OCI-LY3 (cell line): ENCODE results near the gene DAND5.
A peak's percentile ranks its signal among the peaks of the same experiment; 100 is the strongest.

Experiments
- H2AFZ ChIP-seq: fragments of 200-600, 300-600 bp; shearing (Covaris generic); 2 replicates; pipeline ENCODE4 v1.6.0; 2014; ENCODE audit warnings: antibody characterized with exemption, low read depth, low read length
- H3K27ac ChIP-seq: fragments of 200-600, 300-600 bp; sonication (generic); 2 replicates; pipeline ENCODE4 v1.5.1; 2014; ENCODE audit warnings: mild to moderate bottlenecking, low read length, moderate library complexity, mixed read lengths
- H3K27me3 ChIP-seq: fragments of 200-600, 300-600 bp; sonication (generic); 2 replicates; pipeline ENCODE4 v1.6.1; 2014; ENCODE audit warnings: low read depth, low read length, mixed read lengths
- H3K36me3 ChIP-seq: fragments of 200-600, 300-600 bp; sonication (generic); replicated peaks from 2 replicates; pipeline ENCODE3; 2014; ENCODE audit warnings: low read depth, low read length, mixed read lengths
- H3K4me1 ChIP-seq: fragments of 300-600, 200-600 bp; sonication (generic); 2 replicates; pipeline ENCODE4 v1.6.1; 2014; ENCODE audit warnings: low read length, mixed read lengths
- H3K4me2 ChIP-seq: fragments of 200-600, 300-600 bp; sonication (generic); 2 replicates; pipeline ENCODE4 v1.6.1; 2014; ENCODE audit warnings: low read length, mixed read lengths
- H3K4me3 ChIP-seq: fragments of 300-600, 200-600 bp; sonication (generic); 2 replicates; pipeline ENCODE4 v1.5.1; 2014; ENCODE audit warnings: antibody characterized with exemption, mild to moderate bottlenecking, low read length, moderate library complexity
- H3K79me2 ChIP-seq: fragments of 300-600, 200-600 bp; shearing (Covaris generic); 2 replicates; pipeline ENCODE4 v1.6.1; 2014; ENCODE audit warnings: mild to moderate bottlenecking, low read length, mixed read lengths
- H3K9ac ChIP-seq: fragments of 300-600, 200-600 bp; shearing (Covaris generic); 2 replicates; pipeline ENCODE4 v1.6.0; 2014; ENCODE audit warnings: mild to moderate bottlenecking, low read length, moderate library complexity
- H3K9me3 ChIP-seq: fragments of 200-600, 300-600 bp; shearing (Covaris generic); 2 replicates; pipeline ENCODE4 v1.6.1; 2014; ENCODE audit warnings: low read length, mixed read lengths; ENCODE audit not compliant: insufficient read depth
- H4K20me1 ChIP-seq: fragments of 200-600, 300-600 bp; sonication (generic); 2 replicates; pipeline ENCODE4 v1.6.1; 2016; ENCODE audit warnings: low read length, mixed read lengths; ENCODE audit not compliant: insufficient read depth
- CTCF ChIP-seq: fragments of 200-600, 300-600 bp; sonication (generic); IDR thresholded peaks from 2 replicates; pipeline ENCODE4 v1.5.1; 2014; ENCODE audit warnings: antibody characterized with exemption, low read length, low read depth
- EZH2phosphoT487 ChIP-seq: fragments of 200-600 bp; shearing (Covaris generic); IDR thresholded peaks from 2 replicates; pipeline ENCODE4 v1.6.1; 2018; ENCODE audit warnings: antibody characterized with exemption, mixed run types, low read depth

The DAND5 gene

DNA sequence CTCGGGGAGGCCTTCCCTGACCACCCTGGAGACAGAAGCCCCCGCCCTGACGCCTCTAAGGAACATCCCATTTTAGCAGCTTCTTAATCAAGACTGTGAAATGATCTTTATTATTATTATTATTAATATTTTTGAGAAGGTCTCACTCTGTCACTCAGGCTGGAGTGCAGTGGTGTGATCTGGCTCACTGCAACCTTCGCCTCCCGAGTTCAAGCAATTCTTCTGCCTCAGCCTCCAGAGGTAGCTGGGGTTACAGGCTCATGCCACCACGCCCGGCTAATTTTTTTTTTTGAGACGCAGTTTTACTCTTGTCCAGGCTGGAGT, 3.6 kb upstream of the DAND5 start:
- Histone ChIP-seq H3K27ac (no peak overlapping the region), H3K9ac (peak overlapping the region; percentile 86)

DNA sequence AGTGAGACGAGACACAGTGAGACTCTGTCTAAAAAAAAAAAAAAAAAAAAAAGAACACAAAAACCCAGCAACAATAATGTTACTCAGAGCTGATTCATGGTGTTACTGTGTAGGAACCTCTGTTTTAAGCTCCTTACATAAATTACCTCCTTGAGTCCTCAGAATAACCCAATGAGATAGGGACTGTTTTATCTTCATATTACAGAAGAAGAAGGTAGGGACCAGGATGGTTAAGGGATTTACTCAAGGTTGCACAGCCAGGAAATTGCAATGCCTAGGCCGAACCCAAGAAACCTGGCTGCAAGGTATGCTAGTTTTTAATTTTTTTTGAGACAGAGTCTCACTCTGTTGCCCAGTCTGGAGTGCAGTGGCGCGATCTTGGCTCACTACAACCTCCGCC, 1.5 kb upstream of the DAND5 start:
- no peak overlapping the region for H3K9ac ChIP-seq
- H3K79me2 ChIP-seq, result no peaks in the 10 kb centered on the region
- H4K20me1 ChIP-seq, result no peaks in the 10 kb centered on the region
- no peak overlapping the region for H3K27ac ChIP-seq
- H3K4me3 ChIP-seq, result no peak overlapping the region
- H3K9me3 ChIP-seq, result no peaks in the 10 kb centered on the region
- no peak for TF ChIP-seq EZH2phosphoT487
- no peak for TF ChIP-seq CTCF
- no peaks in the 10 kb centered on the region for H3K27me3 ChIP-seq
- H3K4me2 ChIP-seq, result no peak overlapping the region
- no peaks in the 10 kb centered on the region for H3K36me3 ChIP-seq
- H3K4me1 ChIP-seq, result no peaks in the 10 kb centered on the region
- H2AFZ ChIP-seq, result no peak overlapping the region

More for the DNA sequence above, 3.6 kb upstream of the DAND5 start:
- Histone ChIP-seq H4K20me1 (no peaks in the 10 kb centered on the region), H3K36me3 (no peaks in the 10 kb centered on the region), H3K4me1 (no peaks in the 10 kb centered on the region), H3K79me2 (no peaks in the 10 kb centered on the region), H3K27me3 (no peaks in the 10 kb centered on the region), H2AFZ (peak overlapping the region; percentile 99; the same call in 1 of the 2 replicates), H3K9me3 (no peaks in the 10 kb centered on the region), H3K4me3 (peak overlapping the region; percentile 83), H3K4me2 (peak overlapping the region; percentile 94)
- TF ChIP-seq CTCF, result no peak
- TF ChIP-seq EZH2phosphoT487, result no peak

- peaks cover 6% of the 10 kb centered on the region; the same call in 1 of the 2 replicates for H3K27me3 ChIP-seq
- no peaks in the 10 kb centered on the region for H3K79me2 ChIP-seq
- H3K27ac ChIP-seq, result no peak overlapping the region
- H4K20me1 ChIP-seq, result no peaks in the 10 kb centered on the region
- H3K4me2 ChIP-seq, result no peak overlapping the region
- H3K4me3 ChIP-seq, result no peak overlapping the region
- no peaks in the 10 kb centered on the region for H3K36me3 ChIP-seq
- H3K9me3 ChIP-seq, result no peaks in the 10 kb centered on the region
- H2AFZ ChIP-seq, result no peak overlapping the region
- TF ChIP-seq CTCF (no peak), EZH2phosphoT487 (no peak)
- H3K4me1 ChIP-seq, result peaks cover 15% of the 10 kb centered on the region
- no peak overlapping the region for H3K9ac ChIP-seq
Observed at GRCh38 chr19:12970070-12970820, 869 bp downstream of the DAND5 start.

- H3K4me2 ChIP-seq, result no peak overlapping the region
- no peak overlapping the region for H3K4me3 ChIP-seq
- no peaks in the 10 kb centered on the region for H4K20me1 ChIP-seq
- no peaks in the 10 kb centered on the region for H3K36me3 ChIP-seq
- H3K9me3 ChIP-seq, result no peaks in the 10 kb centered on the region
- H3K9ac ChIP-seq, result no peak overlapping the region
- H3K27me3 ChIP-seq, result peaks cover 6% of the 10 kb centered on the region; the same call in 1 of the 2 replicates
- peaks cover 15% of the 10 kb centered on the region for H3K4me1 ChIP-seq
- H3K27ac ChIP-seq, result no peak overlapping the region
- no peaks in the 10 kb centered on the region for H3K79me2 ChIP-seq
- TF ChIP-seq EZH2phosphoT487, result no peak
- TF ChIP-seq CTCF, result no peak
- no peak overlapping the region for H2AFZ ChIP-seq
Observed at GRCh38 chr19:12973236-12973635, 3.9 kb downstream of the DAND5 start.
